ENCODE results near the gene SEMA3G.
A peak's percentile ranks its signal among the peaks of the same experiment; 100 is the strongest.

The SEMA3G gene

GRCh38 chr3:52453496-52454249 lies 8.8 kb upstream of the SEMA3G start, which contains the start of gene TNNC1:
TSS of gene TNNC1 (minus strand) at chr3:52454041. CDS start at chr3:52454015, 26 bp downstream.
- no peak for DNase-seq

- DNase-seq, result no peak
Measured at GRCh38 chr3:52452570-52453221, 7.8 kb upstream of the SEMA3G start.

GRCh38 chr3:52452126-52452525 lies 7.2 kb upstream of the SEMA3G start:
- DNase-seq, result no peak

- DNase-seq, result no peak
Measured at GRCh38 chr3:52451237-52452083, 6.6 kb upstream of the SEMA3G start.

- DNase-seq, result no peak
Measured at GRCh38 chr3:52450489-52451236, 5.8 kb upstream of the SEMA3G start.

GRCh38 chr3:52447512-52448355 lies 2.8 kb upstream of the SEMA3G start:
- DNase-seq, result no peak

GRCh38 chr3:52446631-52447511 lies 2.0 kb upstream of the SEMA3G start:
- peak; percentile 82 for DNase-seq

GRCh38 chr3:52446042-52446441 lies 1.1 kb upstream of the SEMA3G start:
- DNase-seq, result no peak

GRCh38 chr3:52443791-52444687 lies 864 bp downstream of the SEMA3G start:
- no peak for DNase-seq

- no peak for DNase-seq
Measured at GRCh38 chr3:52443268-52443610, 1.7 kb downstream of the SEMA3G start.

GRCh38 chr3:52442409-52443267 lies 2.3 kb downstream of the SEMA3G start:
- DNase-seq, result no peak

- DNase-seq, result no peak
Measured at GRCh38 chr3:52441772-52442332, 3.1 kb downstream of the SEMA3G start.

- no peak for DNase-seq
Measured at GRCh38 chr3:52441091-52441771, 3.7 kb downstream of the SEMA3G start.

- DNase-seq, result no peak
Measured at GRCh38 chr3:52440671-52441070, 4.2 kb downstream of the SEMA3G start.

GRCh38 chr3:52440249-52440551 lies 4.7 kb downstream of the SEMA3G start:
- no peak for DNase-seq

- no peak for DNase-seq
Measured at GRCh38 chr3:52439426-52440248, 5.3 kb downstream of the SEMA3G start.
